WTC11 (cell line): ENCODE data around the gene DISC1. TPM values are rescaled to one million over a fixed set of nuclear protein-coding genes. Genes with fewer than 3 reads are reported as not detected.

Source experiments
- ATAC-seq: fragments of 200-7000 bp; cut with Tn5 transposase; 2 replicates; pipeline ENCODE4 v1.10.0; 2021; ENCODE audit warnings: mild to moderate bottlenecking, moderate library complexity
- CTCF ChIA-PET: fragments of 300-600 bp; sonication (Branson Sonifier 250); formaldehyde crosslinking; loops from one replicate; lab custom pipeline; 2021; ENCODE audit warnings: antibody characterized with exemption; lab: Charles Lee
- POLR2A ChIA-PET: fragments of 350-600 bp; sonication (Branson Sonifier 250); formaldehyde crosslinking; loops from one replicate; lab custom pipeline; 2021; ENCODE audit warnings: antibody characterized with exemption; lab: Charles Lee
- DNase-seq: peaks from one replicate; pipeline ENCODE4 v3.0.0; 2021; ENCODE audit warnings: low spot score
- H3K27ac Mint-ChIP-seq: 2 replicates; pipeline ENCODE4 v1.8.0; 2021; ENCODE audit warnings: mixed read lengths
- H3K27me3 Mint-ChIP-seq: 2 replicates; pipeline ENCODE4 v1.8.0; 2021; ENCODE audit warnings: low read depth, mild to moderate bottlenecking, moderate library complexity, mixed read lengths
- H3K36me3 Mint-ChIP-seq: 2 replicates; pipeline ENCODE4 v1.8.0; 2021; ENCODE audit warnings: mixed read lengths
- H3K4me1 Mint-ChIP-seq: 2 replicates; pipeline ENCODE4 v1.8.0; 2022; ENCODE audit warnings: mixed read lengths
- H3K4me3 Mint-ChIP-seq: 2 replicates; pipeline ENCODE4 v1.8.0; 2021; ENCODE audit warnings: mild to moderate bottlenecking, moderate library complexity, mixed read lengths
- H3K9me3 Mint-ChIP-seq: 2 replicates; pipeline ENCODE4 v1.8.0; 2021; ENCODE audit warnings: mixed read lengths
- AR ChIP-seq: fragments of 250-450 bp; sonication (Bioruptor Pico); IDR thresholded peaks from 2 replicates; pipeline ENCODE4 v1.9.0; 2021; ENCODE audit warnings: mild to moderate bottlenecking
- CTCF ChIP-seq: fragments of 200-600 bp; IDR thresholded peaks from 2 replicates; pipeline ENCODE4 v1.8.0; 2022; ENCODE audit warnings: antibody characterized with exemption
- E2F4 ChIP-seq: sonication (generic); formaldehyde crosslinking; IDR thresholded peaks from 2 replicates; pipeline ENCODE4 v1.8.1; 2022; ENCODE audit warnings: low read depth, mild to moderate bottlenecking, moderate library complexity, missing genetic modification reagents, borderline replicate concordance
- E2F5 ChIP-seq: sonication (generic); formaldehyde crosslinking; IDR thresholded peaks from 2 replicates; pipeline ENCODE4 v1.8.1; 2022; ENCODE audit warnings: mild to moderate bottlenecking, moderate library complexity, missing genetic modification reagents
- KAT7 ChIP-seq: sonication (generic); formaldehyde crosslinking; IDR thresholded peaks from 2 replicates; pipeline ENCODE4 v1.8.1; 2023; ENCODE audit warnings: missing genetic modification reagents, mild to moderate bottlenecking, borderline replicate concordance
- MYBL2 ChIP-seq: sonication (generic); formaldehyde crosslinking; IDR thresholded peaks from 2 replicates; pipeline ENCODE4 v1.8.1; 2023; ENCODE audit warnings: mild to moderate bottlenecking, moderate library complexity, missing genetic modification reagents
- PREB ChIP-seq: sonication (generic); formaldehyde crosslinking; IDR thresholded peaks from 2 replicates; pipeline ENCODE4 v1.8.1; 2022; ENCODE audit warnings: mild to moderate bottlenecking, missing genetic modification reagents, moderate library complexity, borderline replicate concordance
- SMAD3 ChIP-seq: sonication (generic); formaldehyde crosslinking; IDR thresholded peaks from 2 replicates; pipeline ENCODE4 v1.8.0; 2022; ENCODE audit warnings: missing genetic modification reagents, mild to moderate bottlenecking, borderline replicate concordance
- STAT6 ChIP-seq: sonication (generic); formaldehyde crosslinking; conservative IDR thresholded peaks from 2 replicates; pipeline ENCODE4 v1.8.1; 2023; ENCODE audit warnings: mild to moderate bottlenecking, low read depth, missing genetic modification reagents, moderate library complexity
- TP53 ChIP-seq: sonication (generic); formaldehyde crosslinking; IDR thresholded peaks from 2 replicates; pipeline ENCODE4 v1.8.1; 2023; ENCODE audit warnings: mild to moderate bottlenecking, missing genetic modification reagents
- total RNA-seq: library from RNA; stranded (reverse); gene quantifications from 3 replicates; pipeline ENCODE4 v1.2.3, GENCODE V29; 2021

DISC1 gene
- total RNA-seq, 1 experiment from 2014 or later: 5.5 TPM

GRCh38 chr1:231584921-231585320 is 41.7 kb upstream of the DISC1 start:
- Mint-ChIP-seq H3K36me3 (no peaks in the 10 kb centered on the region), H3K27ac (no peak overlapping the region), H3K4me3 (no peak overlapping the region), H3K4me1 (no peaks in the 10 kb centered on the region), H3K27me3 (no peaks in the 10 kb centered on the region; the same call in 1 of the 2 replicates), H3K9me3 (no peaks in the 10 kb centered on the region)
- DNase-seq (no peak), ATAC-seq (no peak)
- CTCF ChIA-PET: interaction anchor here (0.7 kb wide), 1 partner anchor 60 kb away, joined by 3 read pairs; no protein-coding TSS in a partner anchor
- TF ChIP-seq E2F4 (CRISPR knock-in tag) (no peak), KAT7 (CRISPR knock-in tag) (no peak), TP53 (CRISPR knock-in tag) (no peak), PREB (CRISPR knock-in tag) (no peak), AR (CRISPR knock-in tag) (no peak), STAT6 (no peak), MYBL2 (CRISPR knock-in tag) (no peak), SMAD3 (CRISPR knock-in tag) (no peak)
- POLR2A ChIA-PET: no interaction called here

- Mint-ChIP-seq H3K9me3 (no peaks in the 10 kb centered on the region), H3K27me3 (no peaks in the 10 kb centered on the region; the same call in 1 of the 2 replicates), H3K4me3 (no peak overlapping the region), H3K4me1 (no peaks in the 10 kb centered on the region), H3K36me3 (no peaks in the 10 kb centered on the region), H3K27ac (no peak overlapping the region)
- TF ChIP-seq E2F5 (no peak), CTCF (peak; percentile 37; the same call in 1 of the 2 replicates)
- DNase-seq (peak; percentile 48), ATAC-seq (peak; percentile 92)
- ChIA-PET POLR2A (no interaction called here), CTCF (interaction anchor here (1.0 to 2.1 kb wide), 5 partner anchors 16 to 253 kb away, joined by 3 to 8 read pairs (median 5); partner anchors contain the start of genes EXOC8 and SPRTN)
Observed at GRCh38 chr1:231590453-231591198, 36.0 kb upstream of the DISC1 start.
